PFSK-1 (cell line): ENCODE measurements around the gene CDX1.

Source experiments
- POLR2AphosphoS5 ChIP-seq: IDR thresholded peaks from 2 replicates; pipeline ENCODE4 v1.6.1; 2012; ENCODE audit warnings: low read depth, mild to moderate bottlenecking, control low read depth, low read length, moderate library complexity
- TAF1 ChIP-seq: IDR thresholded peaks from 2 replicates; pipeline ENCODE4 v1.6.1; 2012; ENCODE audit warnings: low read length, control low read depth, borderline replicate concordance; ENCODE audit not compliant: insufficient read depth

GRCh38 chr5:150175536-150175935 is 9.0 kb downstream of the CDX1 start:
- no peak for TF ChIP-seq POLR2AphosphoS5
- no peak for TF ChIP-seq TAF1
